IgD-negative memory B cell (primary cell): Measurements from ENCODE around the gene SLC2A8. TPM values are rescaled to one million over a fixed set of nuclear protein-coding genes. Genes with fewer than 3 reads are reported as not detected.

ENCODE experiments used
- H3K27ac Mint-ChIP-seq, 3 donors: one replicate each; pipeline ENCODE4 v1.8.0; 2020 to 2022; ENCODE audit warnings: mild to moderate bottlenecking in 3 of 3, mixed read lengths in 3 of 3, moderate library complexity in 1 of 3
- H3K27me3 Mint-ChIP-seq: one replicate; pipeline ENCODE4 v1.8.0; 2021; ENCODE audit warnings: mixed read lengths
- H3K36me3 Mint-ChIP-seq: one replicate; pipeline ENCODE4 v1.8.0; 2020; ENCODE audit warnings: mild to moderate bottlenecking, mixed read lengths
- H3K4me1 Mint-ChIP-seq, 3 donors: one replicate each; pipeline ENCODE4 v1.8.0; 2020 to 2022; ENCODE audit warnings: mixed read lengths in 3 of 3, mild to moderate bottlenecking in 1 of 3
- H3K4me3 Mint-ChIP-seq, 4 donors: one replicate each; pipeline ENCODE4 v1.8.0; 2020 to 2022; ENCODE audit warnings: mild to moderate bottlenecking in 4 of 4, mixed read lengths in 4 of 4, moderate library complexity in 3 of 4
- H3K9me3 Mint-ChIP-seq, 3 donors: one replicate each; pipeline ENCODE4 v1.8.0; 2020 to 2021; ENCODE audit warnings: mixed read lengths in 3 of 3, mild to moderate bottlenecking in 1 of 3
- polyA plus RNA-seq: library from polyadenylated mRNA; unstranded; fragments of 300-500 nt; fragmentation: Illumina TruSeq; gene quantifications from one replicate; pipeline ENCODE4 v1.2.3, GENCODE V29; 2021

SLC2A8 gene
- polyA plus RNA-seq, 1 donor from 2014 or later = 7.8 TPM

DNA sequence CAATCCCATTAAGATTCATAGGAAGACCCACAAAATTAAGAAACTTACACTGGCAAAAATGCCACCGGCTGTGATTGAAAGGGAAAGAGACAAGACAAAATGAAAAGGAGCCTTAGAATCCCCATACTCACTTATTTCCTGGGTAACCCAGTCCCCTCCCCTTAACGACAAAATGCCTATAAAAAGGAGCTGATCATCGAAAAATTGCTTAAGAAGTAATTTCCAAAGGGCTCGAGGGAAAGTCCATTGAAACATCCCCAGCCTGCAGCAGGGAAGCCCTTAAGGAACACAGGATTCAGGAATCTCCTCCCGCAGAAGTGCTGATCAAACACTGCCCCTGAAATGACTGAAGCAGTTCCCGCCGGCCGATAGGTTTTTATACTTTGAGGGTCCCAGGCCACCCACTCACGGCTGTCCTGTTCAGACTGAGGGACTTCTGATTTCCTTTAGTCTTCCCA, 26.5 kb downstream of the SLC2A8 start:
- no peaks in the 10 kb centered on the region for H3K27me3 Mint-ChIP-seq
- no peaks in the 10 kb centered on the region for H3K36me3 Mint-ChIP-seq
- H3K27ac Mint-ChIP-seq = peak overlapping the region; percentile 92 to 99 (median 98)
- peaks cover 24 to 35% (median 33%) of the 10 kb centered on the region in 3 donors for H3K4me1 Mint-ChIP-seq
- H3K9me3 Mint-ChIP-seq = peaks cover 0 to 2% (median 0%) of the 10 kb centered on the region in 3 donors
- H3K4me3 Mint-ChIP-seq = peak overlapping the region; percentile 98 to 100 (median 99)

DNA sequence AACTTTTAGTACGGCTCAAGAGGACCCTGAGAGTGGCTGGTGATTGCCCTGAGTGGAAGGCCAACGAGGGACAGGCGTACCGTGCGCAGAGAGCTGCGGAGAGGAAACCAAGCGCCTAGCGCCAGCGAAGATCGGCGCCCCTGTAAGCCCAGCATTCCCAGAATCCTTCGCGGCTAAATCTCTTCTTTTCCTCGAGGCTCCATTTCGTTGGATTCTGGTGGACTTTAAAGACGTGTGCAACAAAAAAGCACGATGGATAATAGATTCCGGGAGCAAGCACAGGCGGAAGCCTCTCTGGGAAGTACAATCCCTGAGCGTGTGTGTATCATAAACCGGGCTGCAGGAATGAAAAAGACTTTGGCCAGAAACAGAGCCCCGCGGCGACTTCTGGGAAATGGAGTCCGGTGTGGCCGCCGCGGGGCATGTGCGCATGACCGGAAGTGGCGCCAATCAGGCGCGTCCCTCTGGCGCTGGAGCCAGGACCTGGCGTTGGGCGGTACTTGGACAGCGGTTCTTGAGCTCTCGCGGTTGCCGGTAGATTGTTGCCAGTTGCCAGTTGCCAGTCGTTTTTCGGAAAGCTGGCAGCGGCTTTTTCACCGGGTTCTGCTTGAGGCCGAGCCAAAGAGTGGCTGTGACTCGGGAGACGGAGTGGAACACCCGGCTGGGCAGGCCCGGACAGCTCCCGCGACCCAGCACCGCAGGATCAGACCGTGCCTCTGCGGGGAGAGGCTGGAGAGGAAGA, 27.1 kb downstream of the SLC2A8 start, which contains the start of gene ZNF79:
TSS of gene ZNF79 (plus strand) at position 449 of the 742 bp plus-strand sequence. CDS start 406 bp downstream, outside the sequence.
- Mint-ChIP-seq H3K4me1 (peaks cover 22 to 35% (median 33%) of the 10 kb centered on the region in 3 donors), H3K4me3 (peak within 1 kb of the TSS; percentile 98 to 100 (median 99)), H3K36me3 (no peaks in the 10 kb centered on the region), H3K9me3 (peaks cover 0 to 2% (median 0%) of the 10 kb centered on the region in 3 donors), H3K27ac (peak within 1 kb of the TSS; percentile 92 to 99 (median 98)), H3K27me3 (no peaks in the 10 kb centered on the region)

DNA sequence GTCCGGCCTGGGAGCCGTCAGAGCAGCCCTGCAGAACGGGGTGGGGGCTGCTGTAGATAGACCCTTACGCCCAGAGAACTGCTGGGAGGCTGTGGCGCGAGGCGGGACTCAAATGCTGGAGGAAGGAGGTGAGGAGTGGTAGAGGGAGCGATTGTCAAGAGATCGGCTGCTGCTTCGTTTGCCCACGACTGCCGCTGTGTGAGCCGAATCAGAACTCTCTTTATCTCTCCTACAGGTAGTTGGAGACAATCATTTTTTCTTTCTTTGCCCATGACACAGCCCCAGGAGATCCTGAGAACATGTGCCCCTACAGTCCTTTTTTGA, 27.7 kb downstream of the SLC2A8 start:
- H3K9me3 Mint-ChIP-seq = peaks cover 0 to 2% (median 0%) of the 10 kb centered on the region in 3 donors
- H3K27me3 Mint-ChIP-seq = no peaks in the 10 kb centered on the region
- no peaks in the 10 kb centered on the region for H3K36me3 Mint-ChIP-seq
- peaks cover 22 to 35% (median 33%) of the 10 kb centered on the region in 3 donors for H3K4me1 Mint-ChIP-seq
- H3K27ac Mint-ChIP-seq = peak overlapping the region; percentile 92 to 99 (median 98)
- peak overlapping the region; percentile 98 to 100 (median 99) for H3K4me3 Mint-ChIP-seq

DNA sequence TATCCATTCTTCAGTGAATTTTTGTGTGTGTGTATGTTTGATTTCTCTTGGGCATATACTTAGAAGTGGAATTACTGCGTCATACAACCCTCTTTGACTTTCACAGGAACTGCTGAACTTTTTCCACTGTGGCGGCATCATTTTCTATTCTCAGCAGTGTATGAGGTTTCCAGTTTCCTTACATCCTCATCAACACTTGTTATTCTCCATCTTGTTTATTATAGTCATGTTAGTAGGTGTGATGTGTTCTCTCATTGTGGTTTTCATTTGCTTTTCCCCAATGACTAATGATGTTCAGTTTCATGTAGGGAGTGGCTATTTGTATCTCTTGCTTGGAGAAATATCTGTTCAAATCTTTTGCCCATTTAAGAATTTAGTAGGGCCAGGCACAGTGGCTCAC, 29.8 kb downstream of the SLC2A8 start:
- H3K4me1 Mint-ChIP-seq = peaks cover 24 to 35% (median 34%) of the 10 kb centered on the region in 3 donors
- no peaks in the 10 kb centered on the region for H3K27me3 Mint-ChIP-seq
- H3K27ac Mint-ChIP-seq = no peak overlapping the region
- H3K4me3 Mint-ChIP-seq = peak overlapping the region in 1 of 4 donors; percentile 99
- peaks cover 0 to 2% (median 0%) of the 10 kb centered on the region in 3 donors for H3K9me3 Mint-ChIP-seq
- H3K36me3 Mint-ChIP-seq = peaks cover 5% of the 10 kb centered on the region

DNA sequence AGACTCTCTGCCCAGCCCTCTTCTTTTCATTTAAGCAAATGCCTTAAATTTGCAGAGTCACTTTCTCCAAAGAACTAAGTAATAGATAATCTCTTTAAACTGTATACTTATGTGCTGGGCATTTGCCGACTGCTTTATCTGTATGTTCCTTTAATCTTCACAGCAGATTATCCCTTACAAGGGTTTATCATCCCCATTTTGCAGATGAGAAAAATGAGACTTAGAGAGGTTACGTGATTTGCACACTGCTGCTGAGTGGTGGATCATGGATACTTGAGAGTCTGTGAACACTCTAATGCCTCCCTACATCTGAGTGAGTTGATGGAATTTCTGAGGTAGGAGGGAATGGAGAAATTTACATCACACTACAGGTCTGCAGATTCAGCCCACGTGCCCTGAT, 31.4 kb downstream of the SLC2A8 start:
- peaks cover 21 to 28% (median 25%) of the 10 kb centered on the region in 3 donors for H3K4me1 Mint-ChIP-seq
- no peak overlapping the region for H3K27ac Mint-ChIP-seq
- peaks cover 5% of the 10 kb centered on the region for H3K36me3 Mint-ChIP-seq
- peaks cover 0 to 2% (median 0%) of the 10 kb centered on the region in 3 donors for H3K9me3 Mint-ChIP-seq
- H3K4me3 Mint-ChIP-seq = peak overlapping the region in 1 of 4 donors; percentile 61
- no peaks in the 10 kb centered on the region for H3K27me3 Mint-ChIP-seq

DNA sequence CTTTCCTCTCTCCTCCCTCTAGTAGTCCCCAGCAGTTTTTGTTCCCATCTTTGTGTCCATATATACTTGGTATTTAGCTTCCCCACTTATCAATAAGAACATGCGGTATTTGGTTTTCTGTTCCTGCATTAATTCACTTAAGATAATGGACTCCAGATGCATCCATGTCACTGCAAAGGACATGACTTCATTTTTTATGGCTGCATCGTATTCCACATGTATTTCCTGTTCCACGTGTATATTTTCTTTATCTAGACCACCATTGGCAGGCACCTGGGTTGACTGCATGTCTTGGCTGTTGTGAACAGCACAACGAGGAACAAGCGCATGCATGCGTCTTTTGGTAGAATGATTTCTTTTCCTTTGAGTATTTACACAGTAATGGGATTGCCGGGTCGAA, 33.4 kb downstream of the SLC2A8 start:
- Mint-ChIP-seq H3K36me3 (peaks cover 5% of the 10 kb centered on the region), H3K27ac (no peak overlapping the region), H3K4me3 (peak overlapping the region in 1 of 4 donors; percentile 5), H3K4me1 (peaks cover 6 to 11% (median 10%) of the 10 kb centered on the region in 3 donors), H3K27me3 (no peaks in the 10 kb centered on the region), H3K9me3 (no peaks in the 10 kb centered on the region)

DNA sequence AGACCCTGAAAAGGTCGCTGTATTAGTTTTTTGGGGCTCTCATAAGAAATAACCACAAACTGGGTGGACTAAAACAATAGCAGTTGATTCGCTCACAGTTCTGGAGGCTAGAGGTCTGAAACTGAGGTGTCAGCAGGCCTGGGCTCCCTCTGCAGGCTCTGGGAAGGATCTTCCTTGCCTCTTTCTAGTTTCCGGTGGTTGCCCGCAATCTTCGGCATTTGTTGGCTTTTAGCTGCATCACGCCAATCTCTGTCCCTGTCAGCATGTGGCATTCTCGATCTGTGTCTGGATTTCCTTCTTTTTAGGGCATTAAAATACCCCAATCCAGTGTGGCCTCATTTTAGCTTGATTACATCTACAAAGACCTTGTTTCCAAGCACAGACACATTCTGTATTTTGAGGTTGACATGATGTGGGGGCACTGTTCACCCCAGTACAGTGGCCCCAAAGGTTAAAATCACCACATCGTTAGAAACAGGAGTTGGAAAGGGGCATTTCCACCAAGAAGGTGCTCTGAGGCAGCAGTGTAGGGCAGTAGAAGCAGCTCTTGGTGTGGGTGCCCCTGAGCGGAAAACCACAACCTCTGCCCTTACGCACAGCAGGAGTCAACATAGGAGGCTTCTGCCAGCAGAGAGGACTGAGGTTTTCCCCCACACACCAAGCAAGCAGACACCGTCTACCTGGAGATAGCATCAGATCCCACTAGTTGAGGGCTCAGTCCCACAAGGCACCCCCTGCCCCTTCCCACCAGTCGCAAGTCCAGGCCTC, 40.7 kb downstream of the SLC2A8 start:
- Mint-ChIP-seq H3K9me3 (no peaks in the 10 kb centered on the region), H3K27ac (peak overlapping the region in 1 of 3 donors; percentile 16), H3K4me3 (no peak overlapping the region), H3K36me3 (peaks cover 16% of the 10 kb centered on the region), H3K4me1 (no peaks in the 10 kb centered on the region), H3K27me3 (no peaks in the 10 kb centered on the region)

DNA sequence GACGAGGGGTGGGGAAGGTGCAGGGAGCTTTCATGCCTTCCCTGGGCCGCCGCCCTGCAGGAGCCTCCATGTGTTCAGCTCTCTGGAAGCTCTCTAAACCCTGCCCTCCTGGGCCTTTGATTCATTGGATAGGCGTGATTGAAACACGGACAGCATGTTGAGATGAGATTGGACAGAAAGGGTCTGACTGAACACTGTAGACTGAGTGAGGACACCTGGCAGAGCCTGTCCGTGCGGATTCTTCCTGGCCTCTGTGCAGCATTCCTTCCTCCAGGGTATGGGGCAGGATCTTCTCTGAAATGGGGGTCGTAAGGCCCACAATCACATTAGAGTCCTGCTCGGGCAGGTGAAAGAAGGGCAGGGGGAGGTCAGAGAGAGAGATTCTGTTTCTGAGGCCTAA, 41.4 kb downstream of the SLC2A8 start:
- Mint-ChIP-seq H3K4me1 (no peaks in the 10 kb centered on the region), H3K27me3 (no peaks in the 10 kb centered on the region), H3K9me3 (no peaks in the 10 kb centered on the region), H3K27ac (no peak overlapping the region), H3K36me3 (peaks cover 16% of the 10 kb centered on the region), H3K4me3 (no peak overlapping the region)

DNA sequence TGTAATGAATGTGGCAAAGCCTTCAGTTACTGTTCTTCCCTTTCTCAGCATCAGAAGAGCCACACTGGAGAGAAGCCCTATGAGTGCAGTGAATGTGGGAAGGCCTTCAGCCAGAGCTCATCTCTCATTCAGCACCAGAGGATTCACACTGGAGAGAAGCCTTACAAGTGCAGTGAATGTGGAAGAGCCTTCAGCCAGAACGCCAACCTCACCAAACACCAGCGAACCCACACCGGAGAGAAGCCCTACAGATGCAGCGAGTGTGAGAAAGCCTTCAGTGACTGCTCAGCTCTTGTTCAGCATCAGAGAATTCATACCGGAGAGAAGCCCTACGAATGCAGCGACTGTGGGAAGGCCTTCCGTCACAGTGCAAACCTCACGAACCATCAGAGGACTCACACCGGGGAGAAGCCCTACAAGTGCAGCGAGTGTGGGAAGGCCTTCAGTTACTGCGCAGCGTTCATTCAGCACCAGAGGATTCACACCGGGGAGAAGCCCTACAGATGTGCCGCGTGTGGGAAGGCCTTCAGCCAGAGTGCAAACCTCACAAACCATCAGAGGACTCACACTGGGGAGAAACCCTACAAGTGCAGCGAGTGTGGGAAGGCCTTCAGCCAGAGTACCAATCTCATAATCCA, 47.4 kb downstream of the SLC2A8 start:
- peak overlapping the region in 2 of 3 donors; percentile 18 to 53 for H3K27ac Mint-ChIP-seq

DNA sequence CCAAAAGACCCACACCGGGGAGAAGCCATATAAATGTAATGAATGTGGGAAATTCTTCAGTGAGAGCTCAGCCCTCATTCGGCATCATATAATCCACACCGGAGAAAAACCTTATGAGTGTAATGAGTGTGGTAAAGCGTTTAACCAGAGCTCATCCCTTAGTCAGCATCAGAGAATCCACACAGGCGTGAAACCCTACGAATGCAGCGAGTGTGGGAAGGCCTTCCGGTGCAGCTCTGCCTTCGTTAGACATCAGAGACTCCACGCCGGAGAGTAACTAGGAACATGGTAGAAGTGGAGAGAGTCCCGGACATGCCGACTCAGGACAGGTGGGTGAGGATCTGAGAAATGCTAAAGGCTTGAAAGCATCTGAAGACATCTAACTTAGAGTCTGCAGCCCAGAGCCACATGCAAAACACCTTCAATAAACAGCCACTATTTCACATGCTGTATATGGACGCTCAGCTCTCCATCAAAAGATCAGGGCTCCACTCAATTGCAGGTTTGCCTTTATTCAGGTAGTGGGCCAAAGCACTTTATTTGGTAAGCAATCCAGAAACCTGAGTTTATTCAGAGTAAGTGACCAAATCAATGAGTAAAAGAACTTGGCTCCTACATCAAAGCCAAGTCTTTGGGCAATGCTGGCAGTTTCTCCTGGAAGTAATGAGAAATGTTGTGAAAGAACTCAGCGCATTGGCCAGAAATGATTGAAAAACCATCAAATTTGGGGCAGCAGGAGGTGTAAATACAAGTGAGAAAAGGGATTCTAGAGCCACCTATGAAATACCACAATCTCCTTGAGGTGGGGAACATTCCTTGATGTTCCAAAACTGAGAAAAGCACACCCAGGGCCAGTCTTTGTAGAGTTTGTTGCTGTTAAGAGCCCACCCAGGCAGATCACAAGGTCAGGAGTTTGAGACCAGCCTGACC, 48.2 kb downstream of the SLC2A8 start:
- peaks cover 12 to 16% (median 15%) of the 10 kb centered on the region in 3 donors for H3K4me1 Mint-ChIP-seq
- no peaks in the 10 kb centered on the region for H3K27me3 Mint-ChIP-seq
- H3K9me3 Mint-ChIP-seq = no peaks in the 10 kb centered on the region
- peak overlapping the region in 2 of 3 donors; percentile 18 to 59 for H3K27ac Mint-ChIP-seq
- H3K4me3 Mint-ChIP-seq = no peak overlapping the region
- H3K36me3 Mint-ChIP-seq = peaks cover 14% of the 10 kb centered on the region

More for the DNA sequence above, 47.4 kb downstream of the SLC2A8 start:
- Mint-ChIP-seq H3K4me1 (peaks cover 7 to 8% (median 8%) of the 10 kb centered on the region in 3 donors), H3K9me3 (no peaks in the 10 kb centered on the region), H3K36me3 (peaks cover 17% of the 10 kb centered on the region), H3K4me3 (no peak overlapping the region), H3K27me3 (no peaks in the 10 kb centered on the region)

DNA sequence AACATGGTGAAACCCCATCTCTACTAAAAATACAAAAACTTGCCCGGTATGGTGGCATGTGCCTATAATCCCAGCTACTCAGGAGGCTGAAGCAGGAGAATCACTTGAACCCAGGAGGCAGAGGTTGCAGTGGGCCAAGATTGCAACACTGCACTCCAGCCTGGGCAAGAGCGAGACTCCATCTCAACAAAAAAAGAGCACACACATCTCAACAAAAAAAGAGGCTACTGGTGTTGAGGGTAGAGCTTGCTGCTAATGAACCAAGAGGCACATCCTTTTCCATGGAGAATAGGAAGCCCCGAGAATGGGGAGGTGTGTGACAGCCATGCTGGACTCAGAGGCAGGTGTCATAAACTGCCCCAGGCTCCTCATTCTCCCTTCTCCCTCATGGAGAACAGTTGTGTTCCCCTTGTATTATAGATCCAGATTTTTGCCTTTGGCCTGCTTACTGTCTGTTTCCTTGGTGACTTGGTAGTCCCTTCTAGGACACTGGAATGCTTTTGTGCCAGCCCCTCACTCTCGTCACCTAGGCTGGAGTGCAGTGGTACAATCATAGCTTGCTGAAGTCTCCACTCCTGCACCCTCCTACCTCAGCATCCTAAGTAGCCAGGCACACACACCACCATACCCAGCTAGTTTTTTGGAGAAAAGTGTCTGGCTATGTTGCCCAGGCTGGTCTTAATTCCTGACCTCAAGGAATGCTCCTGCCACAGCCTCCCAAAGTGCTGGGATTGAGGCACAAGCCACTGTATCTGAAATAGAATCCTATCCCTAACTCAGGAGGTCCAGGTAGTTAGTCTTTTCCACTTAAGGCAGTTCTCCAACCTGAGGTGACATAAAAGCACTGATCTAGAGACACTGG, 49.1 kb downstream of the SLC2A8 start:
- Mint-ChIP-seq H3K27ac (peak overlapping the region in 2 of 3 donors; percentile 18 to 59), H3K4me3 (peak overlapping the region in 1 of 4 donors; percentile 9), H3K4me1 (peaks cover 14 to 20% (median 20%) of the 10 kb centered on the region in 3 donors), H3K9me3 (no peaks in the 10 kb centered on the region), H3K36me3 (peaks cover 8% of the 10 kb centered on the region), H3K27me3 (no peaks in the 10 kb centered on the region)

DNA sequence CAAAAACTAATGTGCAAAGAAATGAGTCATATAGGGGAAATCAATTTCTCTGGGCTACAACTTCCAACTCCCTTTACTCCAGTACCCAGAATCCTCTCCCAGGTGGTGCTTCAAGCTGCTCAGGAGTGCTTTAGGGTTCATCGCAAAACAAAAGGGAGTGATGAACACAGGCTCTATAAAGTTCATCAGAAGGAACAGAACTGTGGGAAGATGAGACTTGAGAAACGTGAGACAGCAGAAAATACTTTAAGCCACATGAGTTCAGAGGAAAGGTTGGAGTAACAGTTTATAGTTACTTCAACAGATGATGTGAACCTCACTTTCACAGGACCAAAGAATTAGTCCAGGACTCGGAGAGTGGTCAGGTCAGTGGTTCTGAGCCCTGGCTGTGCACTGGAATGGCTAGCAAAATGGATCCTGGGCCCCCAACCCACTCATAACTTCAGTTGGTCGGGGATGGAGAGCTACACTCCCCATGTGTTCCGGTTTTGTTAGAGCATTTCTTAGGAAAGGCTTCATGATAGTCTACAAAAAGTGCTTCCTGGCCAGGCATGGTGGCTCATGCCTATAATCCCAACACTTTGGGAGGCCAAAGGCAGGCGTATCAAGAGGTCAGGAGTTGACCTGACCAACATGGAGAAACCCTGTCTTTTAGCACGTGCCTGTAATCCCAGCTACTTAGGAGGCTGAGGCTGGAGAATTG, 49.9 kb downstream of the SLC2A8 start:
- H3K9me3 Mint-ChIP-seq = no peaks in the 10 kb centered on the region
- H3K27ac Mint-ChIP-seq = peak overlapping the region in 2 of 3 donors; percentile 71 to 88
- peak overlapping the region in 1 of 4 donors; percentile 9 for H3K4me3 Mint-ChIP-seq
- peaks cover 19 to 22% (median 20%) of the 10 kb centered on the region in 3 donors for H3K4me1 Mint-ChIP-seq
- no peaks in the 10 kb centered on the region for H3K27me3 Mint-ChIP-seq
- H3K36me3 Mint-ChIP-seq = peaks cover 8% of the 10 kb centered on the region
